Activated CD8-positive, alpha-beta T cell treated with anti-CD3 and anti-CD28 coated beads, Interleukin-2, amount 10 ng/mL, durations not matched to agents 7 days and 5 days (primary cell): ENCODE results near the gene LINGO3. TPM values are rescaled to one million over a fixed set of nuclear protein-coding genes. Genes with fewer than 3 reads are reported as not detected.
A peak's percentile ranks its signal among the peaks of the same experiment; 100 is the strongest.

Source experiments
- ATAC-seq: fragments of 150-1000 bp; cut with Tn5 transposase; one replicate; pipeline ENCODE4 v1.10.0; 2021; ENCODE audit warnings: moderate library complexity
- CTCF ChIA-PET: fragments of 350-600 bp; sonication (Branson Sonifier 250); formaldehyde crosslinking; loops from one replicate; lab custom pipeline; 2021; ENCODE audit warnings: antibody characterized with exemption; lab: Charles Lee
- POLR2A ChIA-PET: fragments of 350-600 bp; sonication (Branson Sonifier 250); formaldehyde crosslinking; loops from one replicate; lab custom pipeline; 2021; ENCODE audit warnings: antibody characterized with exemption; lab: Charles Lee
- DNase-seq: peaks from one replicate; pipeline ENCODE4 v3.0.0-alpha.2; 2020
- H3K27ac Mint-ChIP-seq: one replicate; pipeline ENCODE4 v1.8.0; 2021; ENCODE audit warnings: mild to moderate bottlenecking, mixed read lengths
- H3K27me3 Mint-ChIP-seq: one replicate; pipeline ENCODE4 v1.8.0; 2021; ENCODE audit warnings: low read depth, mixed read lengths
- H3K36me3 Mint-ChIP-seq: one replicate; pipeline ENCODE4 v1.8.0; 2021; ENCODE audit warnings: low read depth, mixed read lengths
- H3K4me1 Mint-ChIP-seq: one replicate; pipeline ENCODE4 v1.8.0; 2021; ENCODE audit warnings: low read depth, mixed read lengths
- H3K4me3 Mint-ChIP-seq: one replicate; pipeline ENCODE4 v1.8.0; 2021; ENCODE audit warnings: mild to moderate bottlenecking, mixed read lengths
- H3K9me3 Mint-ChIP-seq: one replicate; pipeline ENCODE4 v1.8.0; 2022; ENCODE audit warnings: mixed read lengths; ENCODE audit not compliant: insufficient read depth
- total RNA-seq, 2 experiments: library from RNA; stranded (reverse); gene quantifications; one replicate each; pipeline ENCODE4 v1.2.3, GENCODE V29; 2021

LINGO3 gene
- total RNA-seq, 2 experiments from 2014 or later = 0.66 to 0.76 TPM

DNA sequence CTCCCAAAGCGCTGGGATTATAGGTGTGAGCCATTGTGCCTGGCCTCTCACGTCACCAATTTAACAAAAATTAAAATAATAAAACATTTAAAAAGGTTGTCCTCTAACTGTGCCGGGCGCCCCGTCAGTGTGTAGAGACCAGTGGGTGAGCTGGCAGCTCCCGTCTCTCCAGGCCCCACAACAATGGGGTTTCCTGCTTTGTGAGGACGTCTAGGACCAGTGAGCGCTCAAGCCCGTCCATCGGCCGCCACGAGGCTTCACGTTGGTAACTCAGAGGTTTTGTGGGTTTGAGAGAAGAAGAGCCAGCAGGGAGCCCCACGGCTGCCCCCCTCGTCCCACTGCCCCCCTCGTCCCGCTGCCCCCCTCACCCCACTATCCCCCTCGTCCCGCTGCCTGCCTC lies 15.8 kb upstream of the LINGO3 start:
- Mint-ChIP-seq H3K4me3 (no peak overlapping the region), H3K36me3 (peaks cover 32% of the 10 kb centered on the region), H3K4me1 (peaks cover 33% of the 10 kb centered on the region), H3K9me3 (no peaks in the 10 kb centered on the region), H3K27me3 (no peaks in the 10 kb centered on the region), H3K27ac (no peak overlapping the region)
- POLR2A ChIA-PET = no interaction called here
- ATAC-seq (no peak), DNase-seq (no peak)
- CTCF ChIA-PET = no interaction called here

DNA sequence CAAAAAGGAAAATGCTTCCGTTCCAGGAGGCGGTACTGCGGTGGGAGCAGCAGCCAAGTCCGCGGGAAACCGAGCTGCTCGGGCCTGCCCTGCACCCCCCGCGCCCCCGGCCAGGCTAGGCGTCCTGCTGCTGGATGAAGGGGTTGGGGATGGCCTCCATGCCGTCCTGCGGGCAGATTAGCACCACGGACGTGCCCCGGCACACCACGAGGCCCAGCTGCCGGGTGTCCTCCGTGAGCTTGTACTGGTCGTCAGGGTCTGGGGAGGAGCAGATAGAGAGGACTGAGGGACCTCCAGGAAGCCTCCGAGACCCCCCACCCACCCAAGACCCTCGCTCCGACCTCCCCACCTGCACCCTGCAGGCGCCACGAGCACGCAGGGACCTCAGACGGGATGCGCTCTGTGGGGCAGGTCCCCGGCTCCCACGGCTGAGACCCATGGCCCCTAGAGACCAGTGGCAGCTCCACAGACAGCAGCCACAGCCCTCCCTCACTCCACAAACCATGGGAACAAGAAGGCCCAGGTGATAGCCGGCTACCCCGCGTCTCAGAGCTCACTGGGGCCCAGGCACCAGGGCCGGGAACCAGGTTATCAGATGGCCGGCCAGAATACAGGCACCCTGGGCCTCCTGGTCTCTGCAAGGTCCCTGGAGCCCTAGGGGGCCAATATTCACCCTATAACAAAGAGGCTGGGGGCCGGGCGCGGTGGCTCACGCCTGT lies 13.8 kb upstream of the LINGO3 start:
- no peak for ATAC-seq
- peaks cover 22% of the 10 kb centered on the region for H3K4me1 Mint-ChIP-seq
- H3K27ac Mint-ChIP-seq = no peak overlapping the region
- no peaks in the 10 kb centered on the region for H3K9me3 Mint-ChIP-seq
- no peaks in the 10 kb centered on the region for H3K27me3 Mint-ChIP-seq
- ChIA-PET POLR2A (interaction anchor here (0.6 kb wide), 1 partner anchor 83 kb away, joined by 3 read pairs; no protein-coding TSS in a partner anchor), CTCF (no interaction called here)
- peaks cover 22% of the 10 kb centered on the region for H3K36me3 Mint-ChIP-seq
- no peak overlapping the region for H3K4me3 Mint-ChIP-seq
- DNase-seq = no peak

DNA sequence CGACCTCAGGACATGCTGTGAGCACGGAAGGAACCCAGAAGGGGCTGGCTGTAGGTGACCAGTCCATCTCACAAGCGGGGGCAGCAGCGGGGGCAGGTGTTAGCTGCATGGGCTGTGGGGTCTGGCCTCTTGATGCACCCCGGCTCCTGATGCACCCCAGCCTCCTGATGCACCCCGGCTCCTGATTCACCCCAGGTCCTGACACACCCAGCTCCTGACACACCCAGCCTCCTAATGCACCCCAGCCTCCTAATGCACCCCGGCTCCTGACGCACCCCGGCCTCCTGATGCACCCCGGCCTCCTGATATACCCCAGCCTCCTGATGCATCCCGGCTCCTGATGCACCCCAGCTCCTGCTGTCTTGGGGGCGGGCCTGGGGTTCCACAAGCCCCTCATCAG lies 13.0 kb upstream of the LINGO3 start:
- POLR2A ChIA-PET = interaction anchor here (0.6 kb wide), 1 partner anchor 108 kb away, joined by 3 read pairs; no protein-coding TSS in a partner anchor
- no peak for DNase-seq
- Mint-ChIP-seq H3K9me3 (no peaks in the 10 kb centered on the region), H3K36me3 (peaks cover 15% of the 10 kb centered on the region), H3K27me3 (no peaks in the 10 kb centered on the region), H3K4me3 (no peak overlapping the region), H3K4me1 (peaks cover 14% of the 10 kb centered on the region), H3K27ac (no peak overlapping the region)
- ATAC-seq = no peak
- CTCF ChIA-PET = no interaction called here

DNA sequence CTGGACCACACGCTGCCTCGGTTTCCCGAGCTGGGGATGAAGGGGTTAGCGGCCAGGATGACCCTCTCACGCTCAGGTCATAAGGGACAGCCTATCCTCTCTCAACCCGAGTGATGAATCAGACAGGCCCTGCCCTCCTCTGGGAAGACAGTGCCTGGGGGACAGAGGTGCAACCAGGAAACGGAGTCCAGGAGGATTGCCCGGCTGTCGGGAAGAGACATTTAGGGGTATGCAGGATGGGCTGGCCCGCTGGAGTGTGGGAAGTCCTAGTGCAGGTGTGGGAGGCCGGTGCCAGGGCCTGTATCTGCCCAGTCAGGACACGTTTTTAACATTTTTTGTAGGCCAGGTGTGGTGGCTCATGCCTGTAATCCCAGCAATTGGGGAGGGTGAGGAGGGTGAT lies 12.1 kb upstream of the LINGO3 start:
- DNase-seq = no peak
- no peak for ATAC-seq
- no peak overlapping the region for H3K4me3 Mint-ChIP-seq
- H3K27me3 Mint-ChIP-seq = peaks cover 3% of the 10 kb centered on the region
- H3K27ac Mint-ChIP-seq = no peak overlapping the region
- ChIA-PET POLR2A (no interaction called here), CTCF (no interaction called here)
- H3K4me1 Mint-ChIP-seq = peaks cover 6% of the 10 kb centered on the region
- H3K36me3 Mint-ChIP-seq = peaks cover 8% of the 10 kb centered on the region
- peaks cover 2% of the 10 kb centered on the region for H3K9me3 Mint-ChIP-seq

DNA sequence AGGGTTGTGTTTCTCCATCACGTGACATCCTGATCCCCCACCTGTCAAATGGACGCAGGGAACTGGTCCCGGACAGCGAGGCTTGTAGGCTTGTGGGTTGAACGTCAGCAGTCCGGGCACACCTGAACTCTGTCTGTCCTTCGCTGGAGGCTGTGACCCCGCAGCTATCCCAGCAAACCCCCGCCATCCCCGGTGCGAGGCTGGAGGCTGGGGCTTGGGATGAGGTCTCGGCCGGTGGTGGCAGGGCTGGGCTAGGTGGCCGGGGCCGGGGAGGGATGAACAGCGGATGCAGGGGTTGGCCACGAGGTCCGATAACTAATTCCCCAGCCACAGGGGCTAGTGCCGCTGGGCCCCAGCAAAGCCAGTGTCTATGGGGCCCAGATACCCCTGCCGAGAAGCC lies 11.6 kb upstream of the LINGO3 start:
- no peak overlapping the region for H3K27ac Mint-ChIP-seq
- H3K27me3 Mint-ChIP-seq = peaks cover 7% of the 10 kb centered on the region
- peaks cover 11% of the 10 kb centered on the region for H3K36me3 Mint-ChIP-seq
- DNase-seq (no peak), ATAC-seq (no peak)
- ChIA-PET POLR2A (no interaction called here), CTCF (interaction anchor here (1.0 kb wide), 1 partner anchor 25 kb away, joined by 3 read pairs; no protein-coding TSS in a partner anchor)
- peaks cover 7% of the 10 kb centered on the region for H3K9me3 Mint-ChIP-seq
- H3K4me1 Mint-ChIP-seq = peaks cover 3% of the 10 kb centered on the region
- no peak overlapping the region for H3K4me3 Mint-ChIP-seq

DNA sequence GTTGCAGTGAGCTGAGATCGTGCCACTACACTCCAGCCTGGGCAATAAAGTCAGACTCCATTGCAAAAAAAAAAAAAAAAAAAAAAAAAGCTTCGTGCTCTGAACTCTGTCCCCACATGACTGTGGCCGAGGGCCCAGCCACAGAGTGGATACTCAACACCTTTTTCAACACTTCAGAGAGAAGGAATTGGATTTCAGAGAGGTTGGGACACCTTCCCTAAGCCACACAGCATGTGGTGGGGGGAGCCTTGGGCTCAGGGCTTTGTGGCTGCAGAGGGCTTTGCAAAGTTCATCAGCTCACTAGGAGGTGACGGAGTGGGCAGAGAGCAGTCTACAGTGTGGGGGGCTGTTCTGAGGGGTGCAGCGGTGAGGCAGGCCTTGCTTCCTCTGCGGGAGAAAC lies 11.0 kb upstream of the LINGO3 start:
- Mint-ChIP-seq H3K27ac (no peak overlapping the region), H3K27me3 (peaks cover 7% of the 10 kb centered on the region), H3K4me1 (no peaks in the 10 kb centered on the region), H3K4me3 (no peak overlapping the region), H3K36me3 (peaks cover 5% of the 10 kb centered on the region), H3K9me3 (peaks cover 11% of the 10 kb centered on the region)
- CTCF ChIA-PET = interaction anchor here (0.9 to 1.0 kb wide), 2 partner anchors 24 to 79 kb away, joined by 3 read pairs; no protein-coding TSS in a partner anchor
- ATAC-seq (no peak), DNase-seq (no peak)
- POLR2A ChIA-PET = no interaction called here

DNA sequence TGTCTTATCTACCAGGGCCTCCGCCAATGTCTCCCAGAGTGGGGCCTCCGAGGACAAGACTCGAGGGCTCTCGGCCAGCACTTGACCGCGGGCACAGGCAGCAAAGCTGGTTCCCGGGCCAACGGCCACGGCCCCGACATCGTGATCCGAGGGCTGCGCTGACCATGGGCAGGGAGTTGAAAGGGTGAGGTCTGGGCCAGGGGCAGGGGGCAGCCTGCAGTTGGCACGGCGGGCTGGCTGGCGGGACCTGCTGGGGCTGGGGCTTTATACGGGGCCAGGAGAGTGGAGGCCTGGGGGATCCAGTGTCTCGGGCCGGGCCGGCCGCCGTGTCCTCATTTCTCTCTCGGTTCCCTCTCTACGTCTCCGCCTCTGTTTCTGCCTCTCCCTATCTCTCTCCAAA lies 9.8 kb upstream of the LINGO3 start:
- H3K4me3 Mint-ChIP-seq = no peak overlapping the region
- peaks cover 10% of the 10 kb centered on the region for H3K27me3 Mint-ChIP-seq
- H3K4me1 Mint-ChIP-seq = no peaks in the 10 kb centered on the region
- peaks cover 4% of the 10 kb centered on the region for H3K36me3 Mint-ChIP-seq
- H3K9me3 Mint-ChIP-seq = peaks cover 17% of the 10 kb centered on the region
- ATAC-seq (no peak), DNase-seq (no peak)
- H3K27ac Mint-ChIP-seq = no peak overlapping the region
- POLR2A ChIA-PET = no interaction called here
- CTCF ChIA-PET = no interaction called here

DNA sequence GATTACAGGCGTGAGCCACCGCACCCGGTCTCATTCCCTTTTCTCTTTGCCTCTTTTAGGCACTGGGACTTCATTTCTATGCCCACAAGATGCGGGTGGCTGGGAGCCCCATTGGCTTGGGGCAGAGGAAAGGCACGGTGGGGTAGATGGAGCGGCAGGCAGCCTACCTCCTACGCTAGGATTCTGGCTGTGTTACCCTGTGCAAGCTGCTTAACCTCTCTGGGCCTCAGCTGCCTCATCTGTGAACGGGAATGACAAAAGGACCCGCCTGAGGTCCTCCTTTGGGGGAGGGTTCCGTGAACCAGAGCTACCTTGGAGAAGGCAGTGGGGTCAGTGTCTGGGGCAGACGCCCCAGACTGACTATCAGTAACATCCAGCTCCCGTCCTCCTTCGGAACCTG lies 9.3 kb upstream of the LINGO3 start:
- ChIA-PET POLR2A (interaction anchor here (0.7 kb wide), 1 partner anchor 10 kb away, joined by 3 read pairs; no protein-coding TSS in a partner anchor), CTCF (interaction anchor here (1.1 kb wide), 1 partner anchor 20 kb away, joined by 3 read pairs; no protein-coding TSS in a partner anchor)
- ATAC-seq (no peak), DNase-seq (no peak)
- Mint-ChIP-seq H3K27me3 (peaks cover 11% of the 10 kb centered on the region), H3K4me1 (no peaks in the 10 kb centered on the region), H3K36me3 (peaks cover 4% of the 10 kb centered on the region), H3K27ac (no peak overlapping the region), H3K9me3 (peaks cover 17% of the 10 kb centered on the region), H3K4me3 (no peak overlapping the region)

DNA sequence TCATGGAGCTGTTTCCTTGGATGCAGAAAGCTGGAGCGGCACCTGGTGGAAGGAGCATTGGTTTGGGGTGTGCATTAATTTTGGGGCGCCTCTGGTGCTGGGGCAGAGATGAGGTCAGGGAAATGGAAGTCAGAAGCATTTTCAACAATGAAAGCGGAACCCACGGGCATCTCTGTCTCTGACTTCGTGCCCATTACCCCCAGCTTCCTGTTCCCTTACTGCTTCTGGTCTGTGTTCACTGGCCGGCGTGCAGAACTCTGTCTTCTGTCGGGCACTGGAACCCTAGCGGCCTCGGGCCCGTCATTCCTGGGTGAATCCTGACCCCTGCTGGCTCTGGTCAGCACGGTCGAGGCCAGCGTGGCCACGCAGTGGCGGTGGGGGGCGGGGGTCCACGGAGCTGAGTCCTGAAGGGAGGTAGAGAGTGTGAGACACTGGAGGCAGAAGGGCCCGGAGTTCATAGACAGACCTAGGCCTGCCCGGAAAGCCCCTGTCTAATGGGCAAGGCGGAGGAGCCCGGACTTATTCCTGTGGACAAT lies 7.9 kb upstream of the LINGO3 start:
- Mint-ChIP-seq H3K9me3 (peaks cover 17% of the 10 kb centered on the region), H3K4me3 (no peak overlapping the region), H3K4me1 (no peaks in the 10 kb centered on the region), H3K27me3 (peaks cover 13% of the 10 kb centered on the region), H3K27ac (no peak overlapping the region), H3K36me3 (peaks cover 4% of the 10 kb centered on the region)
- ATAC-seq (no peak), DNase-seq (peak; percentile 37)
- CTCF ChIA-PET = interaction anchor here (1.1 to 2.3 kb wide), 3 partner anchors 18 to 160 kb away, joined by 3 to 5 read pairs (median 4); no protein-coding TSS in a partner anchor
- POLR2A ChIA-PET = interaction anchor here (0.9 kb wide), 1 partner anchor 12 kb away, joined by 5 read pairs; the partner anchor contains the start of gene LSM7

DNA sequence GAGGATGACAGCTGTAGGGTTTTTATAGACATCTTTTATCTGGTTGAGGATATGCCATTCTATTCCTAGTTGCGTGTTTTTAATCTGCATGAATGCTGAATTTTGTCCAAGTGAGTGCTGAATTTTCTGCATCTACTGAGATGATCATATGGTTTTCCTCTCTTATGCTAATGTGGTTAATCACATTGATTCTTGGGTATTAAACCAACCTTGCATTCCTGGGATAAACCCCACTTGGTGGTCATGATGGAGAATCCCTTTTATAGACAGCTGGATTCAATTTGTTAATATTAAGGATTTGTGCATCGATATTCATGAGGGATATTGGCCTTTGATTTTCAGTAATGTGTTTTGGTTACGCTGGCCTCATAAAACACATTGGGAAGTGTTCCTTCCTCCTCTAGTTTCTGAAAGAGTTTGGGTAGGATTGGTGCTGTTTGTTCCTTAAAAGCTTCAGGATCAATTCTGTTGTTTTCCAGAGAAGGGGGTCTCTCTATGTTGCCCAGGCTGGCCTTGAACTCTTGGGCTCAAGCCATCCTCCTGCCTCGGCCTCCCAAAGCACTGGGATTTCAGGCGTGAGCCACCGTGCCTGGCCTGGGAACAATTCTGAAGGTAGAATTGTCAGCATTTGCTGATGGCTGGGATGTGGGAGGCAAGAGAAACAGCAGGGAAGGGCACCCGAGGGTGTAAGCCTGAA lies 7.3 kb upstream of the LINGO3 start:
- DNase-seq (no peak), ATAC-seq (no peak)
- H3K36me3 Mint-ChIP-seq = peaks cover 4% of the 10 kb centered on the region
- POLR2A ChIA-PET = interaction anchor here (0.9 kb wide), 1 partner anchor 13 kb away, joined by 5 read pairs; the partner anchor contains the start of gene LSM7
- H3K4me1 Mint-ChIP-seq = no peaks in the 10 kb centered on the region
- H3K27me3 Mint-ChIP-seq = peaks cover 13% of the 10 kb centered on the region
- no peak overlapping the region for H3K4me3 Mint-ChIP-seq
- H3K27ac Mint-ChIP-seq = no peak overlapping the region
- CTCF ChIA-PET = interaction anchor here (1.2 to 2.3 kb wide), 3 partner anchors 40 to 159 kb away, joined by 3 to 5 read pairs (median 4); no protein-coding TSS in a partner anchor
- H3K9me3 Mint-ChIP-seq = peaks cover 17% of the 10 kb centered on the region

DNA sequence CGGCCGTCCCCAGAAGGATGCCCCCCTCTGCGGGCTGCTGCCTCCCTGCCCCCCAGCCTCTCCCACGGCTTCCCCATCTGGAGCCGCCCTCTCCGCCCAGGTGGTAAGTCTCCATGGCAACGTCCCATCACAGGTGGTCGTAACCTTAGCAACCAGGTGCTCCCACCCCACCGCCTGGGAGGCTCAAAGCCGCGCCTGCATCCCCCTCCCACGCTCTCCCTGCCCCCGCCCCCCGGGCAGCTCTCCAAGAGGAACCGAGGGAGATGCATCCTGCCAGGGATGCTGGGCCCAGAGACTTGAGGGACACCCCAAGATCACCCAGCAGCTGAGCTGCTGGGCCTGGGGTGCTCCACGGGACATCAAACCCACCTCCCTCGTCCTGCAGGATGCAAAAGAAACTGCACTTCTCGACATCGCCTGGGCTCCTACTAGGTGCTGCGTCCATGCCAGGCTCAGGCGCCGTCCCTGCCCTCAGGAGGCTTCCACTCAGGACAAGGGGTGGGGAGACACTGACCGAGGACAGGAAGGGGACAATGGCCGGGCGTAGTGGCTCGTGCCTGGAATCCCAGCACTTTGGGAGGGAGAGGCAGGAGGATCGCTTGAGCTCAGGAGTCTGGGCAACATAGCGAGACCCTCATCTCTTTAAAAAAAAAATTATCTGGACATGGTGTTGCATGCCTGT lies 5.0 kb upstream of the LINGO3 start:
- peaks cover 25% of the 10 kb centered on the region for H3K27me3 Mint-ChIP-seq
- no peak overlapping the region for H3K27ac Mint-ChIP-seq
- ATAC-seq (peak; percentile 12), DNase-seq (no peak)
- POLR2A ChIA-PET = no interaction called here
- CTCF ChIA-PET = no interaction called here
- peaks cover 2% of the 10 kb centered on the region for H3K4me1 Mint-ChIP-seq
- peaks cover 17% of the 10 kb centered on the region for H3K9me3 Mint-ChIP-seq
- no peak overlapping the region for H3K4me3 Mint-ChIP-seq
- H3K36me3 Mint-ChIP-seq = peaks cover 4% of the 10 kb centered on the region
